Measurements from ENCODE around the gene SKAP1.

The SKAP1 gene

GRCh38 chr17:48095611-48096010 lies 334.4 kb downstream of the SKAP1 start:
- no peak for DNase-seq (ENCODE audit: low read depth, low spot score)
- Histone ChIP-seq H3K4me3 (no peak overlapping the region), H3K9ac (ENCODE audit: insufficient read length) (no peak overlapping the region), H3K36me3 (ENCODE audit: insufficient read depth, low read length) (peaks cover 59% of the 10 kb centered on the region), H3K9me3 (ENCODE audit: low read depth, low read length) (no peaks in the 10 kb centered on the region), H3K27ac (no peak overlapping the region)
- TF ChIP-seq FOXP2 (optimal IDR thresholded peaks at IDR 0.05; ENCODE audit: control extremely low read depth, extremely low read length, insufficient read depth) = no peak
- TF ChIP-seq EZH2 (IDR thresholded peaks at IDR 0.05) = no peak
- TF ChIP-seq POLR2AphosphoS5 (IDR thresholded peaks at IDR 0.05; ENCODE audit: borderline replicate concordance, low read depth, low read length) = no peak

- Histone ChIP-seq H3K4me3 (no peak overlapping the region), H3K9ac (ENCODE audit: insufficient read length) (no peak overlapping the region), H3K27ac (no peak overlapping the region), H3K36me3 (ENCODE audit: insufficient read depth, low read length) (peaks cover 64% of the 10 kb centered on the region), H3K9me3 (ENCODE audit: low read depth, low read length) (no peaks in the 10 kb centered on the region)
- TF ChIP-seq EZH2 (IDR thresholded peaks at IDR 0.05) (no peak), POLR2AphosphoS5 (IDR thresholded peaks at IDR 0.05; ENCODE audit: borderline replicate concordance, low read depth, low read length) (no peak), FOXP2 (optimal IDR thresholded peaks at IDR 0.05; ENCODE audit: control extremely low read depth, extremely low read length, insufficient read depth) (no peak)
- no peak for DNase-seq (ENCODE audit: low read depth, low spot score)
Observed at GRCh38 chr17:48093341-48094045, 336.5 kb downstream of the SKAP1 start.

- Histone ChIP-seq H3K36me3 (ENCODE audit: insufficient read depth, low read length) (peaks cover 7% of the 10 kb centered on the region), H3K9me3 (ENCODE audit: low read depth, low read length) (no peaks in the 10 kb centered on the region), H3K9ac (ENCODE audit: insufficient read length) (peak overlapping the region; percentile 7), H3K27ac (0 out of 2 replicates have a peak overlapping the region, but pooled peaks have one; percentile 35), H3K4me3 (no peak overlapping the region)
- DNase-seq (ENCODE audit: low read depth, low spot score) = no peak
- TF ChIP-seq EZH2 (IDR thresholded peaks at IDR 0.05) = no peak
- TF ChIP-seq FOXP2 (optimal IDR thresholded peaks at IDR 0.05; ENCODE audit: control extremely low read depth, extremely low read length, insufficient read depth) = no peak
- no peak for TF ChIP-seq POLR2AphosphoS5 (IDR thresholded peaks at IDR 0.05; ENCODE audit: borderline replicate concordance, low read depth, low read length)
Observed at GRCh38 chr17:48084932-48085331, 345.1 kb downstream of the SKAP1 start.

All from SK-N-MC (cell line).